H1 (cell line): ENCODE data around the gene MUS81. TPM values are rescaled to one million over a fixed set of nuclear protein-coding genes. Genes with fewer than 3 reads are reported as not detected.

Source experiments
- CHD7 ChIP-seq: fragments of 300-600 bp; sonication (generic); IDR thresholded peaks from 2 replicates; pipeline ENCODE4 v1.7.1; 2012; ENCODE audit warnings: low read length, moderate library complexity, mild to moderate bottlenecking, inconsistent platforms; ENCODE audit not compliant: insufficient replicate concordance
- HDAC2 ChIP-seq, 2 experiments: fragments of 300-600 bp in 1 of 2; sonication (generic) in 1 of 2; IDR thresholded peaks; 2 replicates each; pipeline ENCODE4 v1.6.1; 2011 to 2012; ENCODE audit warnings: low read depth in 2 of 2, low read length in 2 of 2, mild to moderate bottlenecking in 2 of 2, moderate library complexity in 2 of 2, borderline replicate concordance in 1 of 2, inconsistent platforms in 1 of 2
- KDM1A ChIP-seq: fragments of 200-600, 300-600 bp; sonication (generic); IDR thresholded peaks from 2 replicates; pipeline ENCODE4 v1.7.1; 2016; ENCODE audit warnings: mild to moderate bottlenecking, low read length, borderline replicate concordance
- POLR2A ChIP-seq, 2 experiments: IDR thresholded peaks; 1 replicate in 1 of 2; 2 replicates in 1 of 2; pipeline ENCODE4 v1.6.1; 2011; ENCODE audit warnings: low read depth in 2 of 2, low read length in 2 of 2, mild to moderate bottlenecking in 2 of 2; ENCODE audit errors: control extremely low read depth in 1 of 2
- TAF1 ChIP-seq: IDR thresholded peaks from 2 replicates; pipeline ENCODE4 v1.6.1; 2011; ENCODE audit warnings: mild to moderate bottlenecking, low read depth, low read length
- polyA plus RNA-seq, 7 experiments: library from polyadenylated mRNA; depleted of rRNA in 3 of 7; stranded (reverse) in 5 of 7; unstranded in 2 of 7; fragments of >200 nt in 5 of 7; fragments of 200-250 nt in 2 of 7; gene quantifications; 1 replicate in 5 of 7; 2 replicates in 1 of 7; 4 replicates in 1 of 7; pipeline versions ENCODE4 v1.2.1 to v1.2.3, GENCODE V29; 2011 to 2013; ENCODE audit warnings: missing spikeins in 2 of 7, mixed read lengths in 2 of 7
- total RNA-seq: library from RNA; stranded (reverse); fragmentation: NEBNext Ultra II Directional; extraction: Animal tissue kit (Norgen Biotek cat#: 25700); gene quantifications from 2 replicates; pipeline ENCODE4 v1.2.1, GENCODE V29; 2021

Gene MUS81
- total and polyA plus RNA-seq, 2 of the 8 experiments (the other 6 are each of a cell fraction or from before 2014, with no cell fraction given): 30.2 to 31.5 TPM

GRCh38 chr11:65814986-65815565 is 45.2 kb upstream of the MUS81 start (continued):
- TF ChIP-seq KDM1A: no peak
- no peak for TF ChIP-seq TAF1
- TF ChIP-seq HDAC2 (IDR thresholded peaks at IDR 0.05; ENCODE audit: borderline replicate concordance in 1 of 2, low read depth in 2 of 2, low read length in 2 of 2): no peak
- TF ChIP-seq CHD7: no peak
- no peak for TF ChIP-seq POLR2A (IDR thresholded peaks at IDR 0.05; ENCODE audit: control extremely low read depth in 1 of 2, low read depth in 2 of 2, low read length in 2 of 2)
- TF ChIP-seq, all 59 proteins: peak for 0
